Fibroblast of peridontal ligament (primary cell): ENCODE data around the gene FMN1.

Experiments used
- DNase-seq: peaks from one replicate; pipeline ENCODE4 v3.0.0-alpha.2; 2010; ENCODE audit errors: extremely low read depth

Gene FMN1

GRCh38 chr15:33125894-33126537 is 68.5 kb downstream of the FMN1 start:
- no peak for DNase-seq

DNA sequence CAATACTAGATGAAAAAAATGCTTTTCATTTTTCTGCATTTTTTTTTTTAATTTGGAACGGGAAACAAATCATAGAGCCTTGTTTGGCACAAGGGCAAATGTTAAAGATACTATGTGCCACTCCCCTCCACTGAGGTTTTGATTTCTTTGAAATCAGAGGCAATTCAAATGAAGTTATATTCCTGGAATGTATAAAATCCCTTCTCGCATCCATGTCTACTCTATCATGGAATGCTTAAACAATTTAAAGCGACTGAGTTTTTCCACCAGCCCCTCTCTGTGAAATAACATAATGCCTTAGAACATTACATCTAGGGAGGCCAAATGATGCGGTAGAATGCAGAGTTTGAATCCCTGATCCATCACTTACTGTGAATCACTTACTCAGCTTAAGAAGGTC is 69.7 kb downstream of the FMN1 start:
- peak; percentile 29 for DNase-seq

DNA sequence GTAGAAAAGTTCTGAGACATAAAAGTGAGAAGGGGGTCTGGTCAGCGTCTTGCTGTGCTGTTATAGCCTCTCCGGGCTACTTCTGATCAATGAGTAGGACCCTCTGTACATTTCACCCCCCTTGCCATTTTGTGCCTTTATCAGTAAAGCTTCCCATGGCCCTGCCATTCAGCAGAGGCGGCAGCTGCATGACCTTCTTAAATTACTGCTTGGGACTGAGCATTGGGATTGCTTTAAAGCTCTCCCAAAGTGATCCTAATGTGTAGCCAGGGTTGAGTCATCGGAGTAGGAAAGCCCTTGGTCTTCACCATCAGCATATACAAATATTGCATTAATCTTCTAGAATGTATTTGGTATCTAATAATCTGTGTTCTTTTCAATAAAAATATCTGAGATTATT is 70.2 kb downstream of the FMN1 start:
- DNase-seq, result no peak

DNA sequence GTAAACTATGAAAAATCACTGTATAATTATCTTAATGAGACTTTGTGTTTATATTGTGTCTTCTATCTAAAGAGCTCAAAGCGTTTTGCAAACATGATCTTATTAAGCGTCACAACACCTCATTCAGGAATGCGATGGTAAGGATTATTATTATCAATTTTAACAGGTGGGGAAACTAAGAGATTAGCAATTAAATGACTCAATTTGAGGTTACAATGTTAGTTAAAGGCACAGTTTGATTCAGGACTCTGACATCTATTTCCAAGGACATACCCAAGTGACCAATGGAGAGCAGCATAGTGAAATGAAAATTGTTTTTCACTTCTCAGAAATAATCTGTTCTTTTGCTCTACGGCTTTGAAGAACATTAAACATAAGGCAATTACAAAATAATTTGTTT is 74.6 kb downstream of the FMN1 start:
- DNase-seq, result no peak

DNA sequence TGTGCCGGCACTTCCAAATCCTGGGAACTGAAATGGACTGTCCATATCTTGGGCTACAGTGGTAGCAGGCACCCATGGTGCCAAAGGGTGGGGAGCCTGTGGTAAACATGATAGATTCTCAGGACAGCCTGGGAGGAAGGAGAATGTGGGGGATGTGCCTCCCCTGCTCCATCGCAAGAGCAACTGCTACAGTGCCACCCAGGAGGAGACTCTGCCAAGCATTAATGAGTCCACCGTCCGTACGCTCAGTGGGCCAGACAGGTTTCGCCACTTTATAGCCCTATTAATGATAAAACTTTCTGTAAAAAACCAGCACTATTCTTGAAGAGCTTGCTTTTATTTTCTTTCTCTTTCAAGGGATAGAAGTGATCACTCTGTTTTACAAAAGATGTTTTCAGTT is 75.2 kb downstream of the FMN1 start:
- DNase-seq, result no peak

GRCh38 chr15:33116198-33116597 is 78.3 kb downstream of the FMN1 start:
- no peak for DNase-seq

DNA sequence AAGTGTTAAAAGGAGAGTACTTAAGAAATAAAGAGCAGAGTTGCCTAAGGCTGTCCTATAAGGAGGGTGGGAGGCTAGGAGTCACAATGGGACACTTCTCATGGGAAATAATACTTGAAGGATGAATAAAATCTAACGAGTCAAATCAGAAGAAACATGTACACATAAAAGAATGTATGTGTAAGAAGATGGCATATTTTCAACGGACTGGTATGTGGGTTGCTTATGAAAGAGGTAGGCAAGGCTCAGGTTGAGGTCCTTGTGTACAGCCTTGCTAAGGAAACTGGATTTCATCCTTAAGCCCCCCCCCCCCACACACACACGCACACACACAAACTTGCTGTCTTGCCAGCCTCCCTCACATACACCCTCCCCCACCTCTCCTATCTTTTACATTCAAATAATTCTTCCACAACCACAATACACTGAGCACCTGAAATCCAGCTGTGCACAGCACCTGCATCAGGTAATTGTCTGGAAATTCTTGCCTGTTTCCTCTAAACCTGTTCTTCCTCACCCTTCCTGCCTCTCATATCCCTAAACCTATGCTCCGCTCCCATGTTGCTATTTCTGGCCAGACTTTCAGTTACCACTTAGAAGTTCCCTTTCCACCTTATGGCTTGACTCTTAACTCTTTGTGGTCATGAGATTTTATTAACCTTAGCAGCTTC is 79.2 kb downstream of the FMN1 start:
- DNase-seq, result no peak

DNA sequence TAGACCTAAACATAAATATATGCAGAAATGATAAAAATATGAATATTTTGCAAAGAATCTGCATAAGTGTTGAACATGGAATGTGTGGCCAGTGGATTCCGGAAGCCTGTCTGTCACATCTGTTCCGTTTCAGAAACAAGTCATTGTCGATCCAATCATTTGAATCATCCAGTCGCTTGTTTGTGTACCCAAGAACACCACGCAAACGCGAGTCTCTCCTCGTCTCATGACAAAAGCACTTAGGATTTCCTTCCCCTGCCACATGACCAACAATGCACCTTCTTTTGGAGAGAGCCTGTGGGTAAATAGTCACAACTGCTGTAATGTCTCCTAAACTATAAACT is 80.2 kb downstream of the FMN1 start:
- DNase-seq, result no peak

GRCh38 chr15:33113666-33114373 is 80.7 kb downstream of the FMN1 start:
- DNase-seq, result no peak

DNA sequence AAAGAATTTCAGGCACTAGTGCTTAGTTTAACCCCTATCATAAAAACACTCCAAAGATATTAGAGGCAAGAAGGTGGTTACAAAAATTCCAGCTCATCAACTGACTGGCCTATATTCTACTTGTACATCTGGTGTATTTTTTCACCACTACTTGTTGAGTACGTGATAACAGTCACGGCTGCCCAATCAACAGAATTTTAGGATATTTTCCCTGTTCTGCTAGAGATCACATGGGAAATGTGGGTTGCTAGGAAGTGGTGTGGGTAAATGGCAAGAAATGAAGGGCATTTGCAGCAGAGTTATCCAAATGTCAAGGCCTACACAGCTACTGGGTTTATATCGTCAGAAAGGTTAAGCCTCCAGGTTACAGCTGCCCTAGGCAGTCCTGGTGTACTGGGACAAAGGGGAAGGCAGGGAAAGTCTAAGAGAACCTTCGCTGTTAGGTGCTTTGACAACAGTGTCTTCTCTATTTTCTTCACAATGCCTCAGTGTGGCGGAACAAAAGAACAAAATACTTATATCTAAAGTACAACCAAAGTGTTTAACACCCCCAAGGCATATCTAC is 81.9 kb downstream of the FMN1 start:
- DNase-seq, result no peak

DNA sequence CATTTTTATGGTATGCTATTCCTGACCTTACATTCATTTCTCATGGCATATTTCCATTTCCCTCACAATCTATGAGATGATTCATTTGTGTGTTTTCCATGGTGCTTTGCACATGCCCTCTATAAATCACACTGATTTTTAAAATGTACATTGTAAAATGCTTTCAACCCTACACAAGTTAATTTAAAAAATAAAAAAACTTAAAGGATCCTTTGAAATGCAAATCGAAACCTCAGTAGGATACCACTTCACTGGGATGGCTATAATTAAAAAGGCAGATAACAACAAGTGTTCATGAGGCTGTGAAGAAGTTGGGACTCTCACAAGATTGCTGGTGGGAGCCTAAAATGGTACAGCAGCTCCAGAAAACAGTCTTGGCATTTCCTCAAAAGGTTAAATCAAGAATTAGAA is 83.5 kb downstream of the FMN1 start:
- peak; percentile 39 for DNase-seq

- DNase-seq, result no peak
These were observed 85.2 kb downstream of the FMN1 start for GRCh38 chr15:33109345-33109744.

GRCh38 chr15:33108518-33108917 is 86.0 kb downstream of the FMN1 start:
- DNase-seq, result no peak

- peak; percentile 68 for DNase-seq
These were observed 86.6 kb downstream of the FMN1 start for GRCh38 chr15:33107950-33108349.

- peak; percentile 67 for DNase-seq
These were observed 90.3 kb downstream of the FMN1 start for GRCh38 chr15:33104212-33104611.

DNA sequence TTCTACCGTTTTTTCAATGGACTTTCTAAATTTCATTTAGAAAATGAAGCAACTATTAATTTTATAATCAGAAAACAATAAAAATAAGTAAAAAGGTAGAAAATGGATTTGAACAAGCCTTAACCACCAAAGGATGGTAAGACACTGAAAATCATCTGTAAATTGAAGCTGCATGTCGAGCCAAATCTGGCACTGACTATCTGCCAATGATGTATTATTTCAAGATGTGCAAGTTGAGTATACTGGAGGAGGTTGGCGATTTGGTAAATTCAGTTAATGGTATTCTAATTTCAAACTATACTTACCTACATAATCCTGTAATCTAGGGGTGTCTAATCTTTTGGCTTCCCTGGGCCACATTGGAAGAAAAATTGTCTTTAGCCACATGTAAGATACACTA is 93.5 kb downstream of the FMN1 start:
- DNase-seq, result peak; percentile 64

GRCh38 chr15:33100314-33100713 is 94.2 kb downstream of the FMN1 start:
- no peak for DNase-seq

GRCh38 chr15:33099739-33100138 is 94.8 kb downstream of the FMN1 start:
- DNase-seq, result no peak

DNA sequence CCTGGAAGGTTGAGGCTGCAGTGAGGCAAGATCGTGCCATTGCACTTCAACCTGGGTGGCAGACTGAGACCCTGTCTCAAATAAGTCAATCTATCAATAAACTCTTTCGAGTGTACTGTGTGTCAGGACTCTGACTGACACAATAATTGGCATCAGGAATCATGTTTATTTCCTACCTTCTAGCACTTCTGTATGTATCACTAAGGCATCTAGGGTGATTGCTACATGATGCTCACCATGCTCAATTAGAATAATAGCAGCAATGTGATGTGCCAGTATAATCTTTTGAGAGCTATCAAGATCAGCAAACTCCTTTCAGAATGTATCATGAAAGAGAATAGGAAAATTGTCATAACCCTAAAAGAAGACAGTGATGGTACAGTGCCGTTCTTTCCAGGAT is 95.3 kb downstream of the FMN1 start:
- DNase-seq, result no peak

DNA sequence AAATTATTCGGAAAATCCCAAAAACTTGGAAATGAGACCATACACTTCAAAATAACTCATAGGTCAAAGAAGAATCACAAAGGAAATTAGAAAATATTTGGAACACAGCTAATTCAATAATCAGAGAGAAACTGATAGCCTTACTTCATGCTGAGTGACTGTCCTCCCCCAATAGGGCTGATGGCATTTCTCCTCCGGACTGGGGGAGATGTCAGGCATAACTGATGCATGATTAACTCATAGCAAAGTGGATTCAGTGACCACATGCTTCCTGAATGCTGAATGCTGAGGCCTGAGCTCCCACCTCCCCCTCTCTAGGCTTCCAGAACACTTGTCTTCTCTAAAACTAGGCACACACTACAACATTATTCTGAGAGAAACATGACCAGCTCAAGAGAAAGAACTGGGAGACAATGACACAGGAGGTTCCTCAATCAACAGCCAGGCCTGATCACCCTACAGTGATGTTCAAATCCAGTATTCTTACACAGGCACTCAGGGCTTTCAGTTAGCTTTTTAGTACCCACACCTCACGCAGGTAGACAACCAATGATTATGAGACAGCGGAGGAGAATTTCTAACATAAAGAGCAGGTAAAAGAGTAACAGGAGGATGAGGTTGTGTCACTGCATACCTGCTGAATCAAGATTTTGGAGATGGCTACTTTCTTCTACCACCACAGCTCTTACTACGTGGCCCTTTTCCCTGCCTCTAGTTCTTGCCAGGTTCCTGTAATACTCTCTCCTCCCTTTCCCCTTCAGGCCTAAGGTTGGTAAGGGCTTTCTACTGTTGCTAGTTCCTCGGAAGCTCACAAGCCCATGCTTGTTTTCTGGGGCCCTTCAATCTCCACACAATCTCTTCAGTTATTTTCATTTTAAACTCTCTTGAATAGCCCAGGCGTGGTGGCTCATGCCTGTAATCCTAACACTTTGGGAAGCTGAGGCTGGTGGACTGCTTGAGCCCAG is 96.1 kb downstream of the FMN1 start:
- DNase-seq, result peak; percentile 75

DNA sequence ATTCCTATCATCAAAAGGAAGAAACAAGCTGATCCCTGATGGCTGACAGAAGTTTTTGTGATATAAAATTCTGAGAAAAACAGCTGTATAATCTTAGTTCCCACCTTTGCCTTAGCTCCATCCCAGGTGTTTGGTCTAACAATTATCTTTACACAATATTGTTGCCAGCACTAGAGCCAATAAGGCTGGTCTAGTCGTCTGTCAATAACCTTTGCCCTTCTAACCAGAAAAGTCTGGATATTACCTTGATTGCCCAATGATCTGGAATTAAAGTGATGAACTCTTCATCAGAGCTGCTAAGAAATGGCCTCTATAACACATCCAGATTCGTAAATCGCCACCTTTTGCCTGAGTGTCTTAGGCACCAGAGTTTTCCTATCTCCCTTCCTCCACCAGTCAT is 98.4 kb downstream of the FMN1 start:
- DNase-seq, result no peak

- DNase-seq, result no peak
These were observed 98.9 kb downstream of the FMN1 start for GRCh38 chr15:33095641-33096040.
